Hematopoietic multipotent progenitor cell (in vitro differentiated cells): ENCODE measurements around the gene CIRBP. TPM values are rescaled to one million over a fixed set of nuclear protein-coding genes. Genes with fewer than 3 reads are reported as not detected.

Source experiments
- DNase-seq, 3 donors: peaks; one replicate each; pipeline ENCODE4 v3.0.0-alpha.2; 2011 to 2015; ENCODE audit warnings: low read depth in 2 of 3, low spot score in 2 of 3
- total RNA-seq: library from RNA; depleted of rRNA; stranded (reverse); fragments of >200 nt; gene quantifications from one replicate; pipeline ENCODE4 v1.2.3, GENCODE V29; 2012

Gene CIRBP
- total RNA-seq, 1 donor, result 220 TPM

GRCh38 chr19:1253514-1254080 is 15.5 kb upstream of the CIRBP start:
- DNase-seq, result no peak

GRCh38 chr19:1254081-1254527 is 15.0 kb upstream of the CIRBP start:
- no peak for DNase-seq

- DNase-seq, result no peak
Measured at GRCh38 chr19:1254530-1255185, 14.5 kb upstream of the CIRBP start.

- no peak for DNase-seq
Measured at GRCh38 chr19:1255186-1256161, 13.7 kb upstream of the CIRBP start.

- DNase-seq, result no peak
Measured at GRCh38 chr19:1256646-1257474, 12.3 kb upstream of the CIRBP start.

GRCh38 chr19:1257475-1258162 is 11.5 kb upstream of the CIRBP start:
- no peak for DNase-seq

- no peak for DNase-seq
Measured at GRCh38 chr19:1258163-1258492, 11.0 kb upstream of the CIRBP start.

GRCh38 chr19:1258707-1259205 is 10.4 kb upstream of the CIRBP start:
- no peak for DNase-seq

GRCh38 chr19:1259206-1259875 is 9.8 kb upstream of the CIRBP start:
- peak in 2 of 3 donors; percentile 56 to 68 for DNase-seq

GRCh38 chr19:1259876-1260748 is 9.0 kb upstream of the CIRBP start:
- DNase-seq, result peak in 2 of 3 donors; percentile 51 to 57

GRCh38 chr19:1260749-1261537 is 8.2 kb upstream of the CIRBP start:
- peak; percentile 95 to 97 (median 96) for DNase-seq

GRCh38 chr19:1261538-1261797 is 7.7 kb upstream of the CIRBP start:
- peak in 2 of 3 donors; percentile 60 to 73 for DNase-seq

GRCh38 chr19:1261798-1262622 is 7.1 kb upstream of the CIRBP start:
- no peak for DNase-seq

GRCh38 chr19:1262623-1263123 is 6.5 kb upstream of the CIRBP start:
- no peak for DNase-seq

- DNase-seq, result no peak
Measured at GRCh38 chr19:1263188-1263587, 5.9 kb upstream of the CIRBP start.

GRCh38 chr19:1264801-1265614 is 4.1 kb upstream of the CIRBP start:
- no peak for DNase-seq
